K562 (cell line): ENCODE measurements around the gene KSR2.

Source experiments
- E2F8 ChIP-seq: fragments of 450-650 bp; IDR thresholded peaks from 2 replicates; pipeline ENCODE4 v1.7.1; 2018; ENCODE audit warnings: mild to moderate bottlenecking, low read depth; ENCODE audit not compliant: partially characterized antibody
- FOS ChIP-seq: IDR thresholded peaks from 3 replicates; pipeline ENCODE4 v1.6.1; 2011; ENCODE audit not compliant: insufficient read length; ENCODE audit errors: extremely low read depth
- FOXJ3 ChIP-seq: sonication (generic); formaldehyde crosslinking; IDR thresholded peaks from 2 replicates; pipeline ENCODE4 v1.4.0; 2020; ENCODE audit warnings: mild to moderate bottlenecking, missing genetic modification reagents
- NR3C1 ChIP-seq: sonication (generic); formaldehyde crosslinking; IDR thresholded peaks from 2 replicates; pipeline ENCODE4 v1.8.1; 2022; ENCODE audit warnings: missing genetic modification reagents
- POLR2A ChIP-seq: fragments of 450-650 bp; conservative IDR thresholded peaks from 2 replicates; pipeline ENCODE4 v1.6.1; 2016
- ZNF717 ChIP-seq: fragments of 250-450 bp; sonication (Bioruptor Pico); IDR thresholded peaks from 2 replicates; pipeline ENCODE4 v1.5.0; 2021

- TF ChIP-seq FOS: no peak
- TF ChIP-seq E2F8: no peak
- TF ChIP-seq FOXJ3: no peak
- TF ChIP-seq POLR2A: no peak
- TF ChIP-seq NR3C1 (CRISPR knock-in tag): no peak
- TF ChIP-seq ZNF717 (CRISPR knock-in tag): no peak
These were observed 492.4 kb downstream of the KSR2 start for GRCh38 chr12:117476341-117476740.
